ENCODE measurements around the gene RAB1B. TPM values are rescaled to one million over a fixed set of nuclear protein-coding genes. Genes with fewer than 3 reads are reported as not detected.

Gene RAB1B
- total RNA-seq, 1 donor from 2014 or later, result 152 TPM

GRCh38 chr11:66324664-66325063 is 56.2 kb downstream of the RAB1B start:
- no peak for TF ChIP-seq CTCF (conservative IDR thresholded peaks at IDR 0.05; ENCODE audit: low read depth, low read length)
- H3K4me3 ChIP-seq (ENCODE audit: low read depth, low read length), result no peak overlapping the region
- DNase-seq (ENCODE audit: low read depth), result no peak

DNA sequence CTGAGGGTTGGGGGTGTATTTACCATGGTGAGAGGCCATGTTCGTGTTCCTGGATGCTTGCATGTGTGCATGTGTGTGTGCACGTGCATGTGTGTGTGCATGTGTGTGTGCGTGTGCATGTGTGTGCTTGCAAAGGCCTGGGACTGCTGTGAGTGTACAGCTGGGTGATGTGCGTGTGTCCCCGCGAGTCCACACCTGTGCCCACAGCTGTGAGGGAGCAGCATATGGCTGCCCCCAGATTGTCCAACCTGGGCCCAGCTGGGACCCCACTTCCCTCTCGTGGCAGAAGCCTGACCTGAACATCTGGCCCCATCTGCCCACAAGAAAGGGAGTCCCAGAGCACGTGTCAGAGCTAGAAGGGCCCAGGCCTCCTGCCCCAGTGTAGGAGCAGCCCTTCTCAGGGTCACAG is 56.8 kb downstream of the RAB1B start:
- no peak overlapping the region for H3K4me3 ChIP-seq (ENCODE audit: low read depth, low read length)
- DNase-seq (ENCODE audit: low read depth), result no peak
- TF ChIP-seq CTCF (conservative IDR thresholded peaks at IDR 0.05; ENCODE audit: low read depth, low read length), result no peak

- no peak for TF ChIP-seq CTCF (conservative IDR thresholded peaks at IDR 0.05; ENCODE audit: low read depth, low read length)
- H3K4me3 ChIP-seq (ENCODE audit: low read depth, low read length), result no peak overlapping the region
- no peak for DNase-seq (ENCODE audit: low read depth)
These were observed 58.0 kb downstream of the RAB1B start for GRCh38 chr11:66326261-66327111.

Other genes with a start within 250 kb of the RAB1B start
- gene CATSPER1, start 242.2 kb upstream of the RAB1B start, total RNA-seq, result 1.4 and 4.7 TPM in 2 replicates
- gene GAL3ST3, start 219.5 kb upstream of the RAB1B start, total RNA-seq, result 2.1 and 2.3 TPM in 2 replicates
- gene SF3B2, start 216.3 kb upstream of the RAB1B start, total RNA-seq, result 204 and 229 TPM in 2 replicates
- 17.5 and 24.9 TPM in 2 replicates for gene PACS1, start 198.4 kb upstream of the RAB1B start, total RNA-seq
- gene KLC2, start 10.9 kb upstream of the RAB1B start, total RNA-seq, result 21.7 and 32.0 TPM in 2 replicates
- 0.43 and 0.58 TPM in 2 replicates for gene CNIH2, start 9.5 kb downstream of the RAB1B start, total RNA-seq
- 106 and 152 TPM in 2 replicates for gene YIF1A, start 20.5 kb downstream of the RAB1B start, total RNA-seq
- 0.58 TPM in 1 of 2 replicates, not detected in the other for gene TMEM151A, start 23.3 kb downstream of the RAB1B start, total RNA-seq
- gene CD248, start 48.4 kb downstream of the RAB1B start, total RNA-seq, result 0.07 and 1.0 TPM in 2 replicates
- gene RIN1, start 67.8 kb downstream of the RAB1B start, total RNA-seq, result 18.9 and 21.1 TPM in 2 replicates
- 72.0 and 95.1 TPM in 2 replicates for gene BRMS1, start 76.5 kb downstream of the RAB1B start, total RNA-seq
- gene B4GAT1, start 79.0 kb downstream of the RAB1B start, total RNA-seq, result 32.0 and 36.2 TPM in 2 replicates
- 6.6 and 12.3 TPM in 2 replicates for gene SLC29A2, start 103.1 kb downstream of the RAB1B start, total RNA-seq
- not detected in 2 replicates for gene NPAS4, start 152.4 kb downstream of the RAB1B start, total RNA-seq
- 85.3 TPM in 2 replicates for gene MRPL11, start 170.2 kb downstream of the RAB1B start, total RNA-seq
- 3.5 and 3.6 TPM in 2 replicates for gene PELI3, start 198.3 kb downstream of the RAB1B start, total RNA-seq
- 88.8 and 106 TPM in 2 replicates for gene DPP3, start 211.8 kb downstream of the RAB1B start, total RNA-seq
- 20.0 and 43.6 TPM in 2 replicates for gene BBS1, start 242.0 kb downstream of the RAB1B start, total RNA-seq